Measurements from ENCODE around the gene EGFR. TPM values are rescaled to one million over a fixed set of nuclear protein-coding genes. Genes with fewer than 3 reads are reported as not detected.

EGFR gene
- total RNA-seq, 1 experiment from 2014 or later = 50.0 TPM

GRCh38 chr7:55101359-55101758, 82.5 kb downstream of the EGFR start:
- Histone ChIP-seq H3F3A (ENCODE audit: low read length, unreplicated experiment) (no peaks in the 10 kb centered on the region), H3K4me3 (ENCODE audit: low read length) (no peak overlapping the region), H3K4me1 (ENCODE audit: insufficient read depth, low read length) (no peaks in the 10 kb centered on the region), H3K27me3 (ENCODE audit: low read length) (no peaks in the 10 kb centered on the region), H4K20me1 (ENCODE audit: low read length) (0 out of 2 replicates have a peak, but pooled peaks cover 4% of the 10 kb centered on the region), H3K27ac (ENCODE audit: low read length) (no peak overlapping the region), H2AFZ (ENCODE audit: low read length) (no peak overlapping the region), H3K4me2 (ENCODE audit: low read length) (no peak overlapping the region), H3K9ac (ENCODE audit: low read length) (no peak overlapping the region), H3K79me2 (ENCODE audit: low read length) (peaks cover 97% of the 10 kb centered on the region), H3K9me3 (ENCODE audit: low read length) (no peaks in the 10 kb centered on the region), H3K36me3 (ENCODE audit: low read depth, low read length) (peaks cover 9% of the 10 kb centered on the region; the same call in 1 of the 2 replicates), H3K9me2 (replicated peaks; ENCODE audit: low read length) (no peaks in the 10 kb centered on the region)
- intact Hi-C loops (cut with micrococcal nuclease) = no loop called here
- ATAC-seq (no peak), DNase-seq (no peak)
- BruUV-seq (replicated peaks) = no TSS peak
- ChIA-PET POLR2A (ENCODE audit: unreplicated experiment) (no interaction called here), CTCF (no interaction called here)
- TF ChIP-seq EZH2phosphoT487 (IDR thresholded peaks at IDR 0.05; ENCODE audit: borderline replicate concordance, low read length) (no peak), CTCF (conservative IDR thresholded peaks at IDR 0.05; ENCODE audit: low read depth, low read length) (no peak), EZH2 (IDR thresholded peaks at IDR 0.05; ENCODE audit: low read length, unreplicated experiment) (no peak)

GRCh38 chr7:55104123-55104522, 85.3 kb downstream of the EGFR start:
- Histone ChIP-seq H4K20me1 (ENCODE audit: low read length) (no peaks in the 10 kb centered on the region), H3K9me3 (ENCODE audit: low read length) (no peaks in the 10 kb centered on the region), H3K9me2 (replicated peaks; ENCODE audit: low read length) (no peaks in the 10 kb centered on the region), H3K79me2 (ENCODE audit: low read length) (peaks cover 95% of the 10 kb centered on the region), H3K4me3 (ENCODE audit: low read length) (no peak overlapping the region), H3K27me3 (ENCODE audit: low read length) (no peaks in the 10 kb centered on the region), H3K4me2 (ENCODE audit: low read length) (no peak overlapping the region), H3F3A (ENCODE audit: low read length, unreplicated experiment) (no peaks in the 10 kb centered on the region), H3K4me1 (ENCODE audit: insufficient read depth, low read length) (peaks cover 27% of the 10 kb centered on the region), H3K27ac (ENCODE audit: low read length) (no peak overlapping the region), H2AFZ (ENCODE audit: low read length) (no peak overlapping the region), H3K36me3 (ENCODE audit: low read depth, low read length) (peaks cover 7% of the 10 kb centered on the region; the same call in 1 of the 2 replicates), H3K9ac (ENCODE audit: low read length) (no peak overlapping the region)
- ChIA-PET POLR2A (ENCODE audit: unreplicated experiment) (no interaction called here), CTCF (no interaction called here)
- BruUV-seq (replicated peaks) = no TSS peak
- ATAC-seq = no peak
- no peak for DNase-seq
- TF ChIP-seq CTCF (conservative IDR thresholded peaks at IDR 0.05; ENCODE audit: low read depth, low read length) (no peak), EZH2phosphoT487 (IDR thresholded peaks at IDR 0.05; ENCODE audit: borderline replicate concordance, low read length) (no peak), EZH2 (IDR thresholded peaks at IDR 0.05; ENCODE audit: low read length, unreplicated experiment) (no peak)
- intact Hi-C loops (cut with micrococcal nuclease) = no loop called here

GRCh38 chr7:55104712-55105433, 86.1 kb downstream of the EGFR start:
- ChIA-PET CTCF (no interaction called here), POLR2A (ENCODE audit: unreplicated experiment) (no interaction called here)
- Histone ChIP-seq H3K9ac (ENCODE audit: low read length) (no peak overlapping the region), H3K4me3 (ENCODE audit: low read length) (no peak overlapping the region), H3K4me2 (ENCODE audit: low read length) (no peak overlapping the region), H3K9me3 (ENCODE audit: low read length) (no peaks in the 10 kb centered on the region), H4K20me1 (ENCODE audit: low read length) (no peaks in the 10 kb centered on the region), H3K79me2 (ENCODE audit: low read length) (peaks cover 91% of the 10 kb centered on the region), H3F3A (ENCODE audit: low read length, unreplicated experiment) (no peaks in the 10 kb centered on the region), H3K9me2 (replicated peaks; ENCODE audit: low read length) (no peaks in the 10 kb centered on the region), H3K36me3 (ENCODE audit: low read depth, low read length) (peaks cover 6% of the 10 kb centered on the region; the same call in 1 of the 2 replicates), H3K27me3 (ENCODE audit: low read length) (no peaks in the 10 kb centered on the region), H3K27ac (ENCODE audit: low read length) (no peak overlapping the region), H2AFZ (ENCODE audit: low read length) (no peak overlapping the region), H3K4me1 (ENCODE audit: insufficient read depth, low read length) (peaks cover 33% of the 10 kb centered on the region)
- TF ChIP-seq EZH2phosphoT487 (IDR thresholded peaks at IDR 0.05; ENCODE audit: borderline replicate concordance, low read length) = no peak
- TF ChIP-seq CTCF (conservative IDR thresholded peaks at IDR 0.05; ENCODE audit: low read depth, low read length) = no peak
- no peak for TF ChIP-seq EZH2 (IDR thresholded peaks at IDR 0.05; ENCODE audit: low read length, unreplicated experiment)
- intact Hi-C loops (cut with micrococcal nuclease) = no loop called here
- ATAC-seq = no peak
- BruUV-seq (replicated peaks) = no TSS peak
- DNase-seq = no peak
